ENCODE data around the gene NMNAT3.

- TF ChIP-seq CTCF (IDR thresholded peaks at IDR 0.05) (no peak), POLR2A (IDR thresholded peaks at IDR 0.05) (no peak)
Measured at GRCh38 chr3:139602003-139602402, 75.8 kb downstream of the NMNAT3 start.

All from thyroid gland (tissue), 4 donors.